ENCODE results near the gene CHP2. TPM values are rescaled to one million over a fixed set of nuclear protein-coding genes. Genes with fewer than 3 reads are reported as not detected.

Gene CHP2
- polyA plus RNA-seq, 1 donor (not counting 4 experiments of a cell fraction or from before 2014, with no cell fraction given): 0.20 TPM

DNA sequence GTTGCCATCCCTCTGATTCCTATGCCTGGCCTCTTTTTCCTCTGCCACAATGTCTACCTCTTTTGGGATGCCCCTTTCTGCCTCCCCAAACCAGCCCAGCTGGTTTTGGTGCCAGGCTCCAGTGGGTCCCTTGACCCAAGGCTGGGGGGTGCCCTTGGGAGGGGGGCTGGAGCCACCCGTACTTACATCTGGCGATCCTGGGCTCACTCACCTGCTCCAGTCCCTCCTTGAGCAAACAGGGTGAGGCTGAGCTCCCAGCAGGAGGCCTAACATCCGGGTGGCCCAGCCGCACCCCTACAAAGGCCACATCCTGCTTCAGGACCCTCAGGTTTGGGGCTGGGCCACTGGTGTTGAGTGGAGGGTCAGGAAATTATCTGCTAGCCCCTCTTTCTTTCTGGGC, 43.0 kb upstream of the CHP2 start:
- H3K4me3 ChIP-seq (ENCODE audit: control insufficient read depth in 2 of 3, extremely low read depth in 1 of 3, insufficient read depth in 2 of 3, low read depth in 1 of 3, low read length in 3 of 3): no peak overlapping the region
- H2AFZ ChIP-seq (ENCODE audit: control insufficient read depth, low read length): no peak overlapping the region
- H3K9ac ChIP-seq (ENCODE audit: control insufficient read depth, extremely low read depth, insufficient read depth, low read length): no peak overlapping the region
- H3K4me1 ChIP-seq (ENCODE audit: control insufficient read depth, extremely low read depth, insufficient read depth, low read length): no peaks in the 10 kb centered on the region
- peaks cover 7% of the 10 kb centered on the region for H3K9me3 ChIP-seq (ENCODE audit: control insufficient read depth, low read depth, low read length)
- H3K79me2 ChIP-seq (ENCODE audit: control insufficient read depth, insufficient read depth, low read length): no peaks in the 10 kb centered on the region
- H3K27me3 ChIP-seq (ENCODE audit: control insufficient read depth, extremely low read depth, insufficient read depth, low read length): peaks cover 27% of the 10 kb centered on the region
- H4K20me1 ChIP-seq (ENCODE audit: control insufficient read depth, extremely low read depth, insufficient read depth, low read length): no peaks in the 10 kb centered on the region
- dilution Hi-C loops (cut with MboI; ENCODE audit: extremely low pct_ligation_motif_present, low sequenced_read_pairs): no loop called here
- FAIRE-seq (no peak), DNase-seq (ENCODE audit: low read depth, low spot score) (no peak)
- H3K4me2 ChIP-seq (ENCODE audit: control insufficient read depth, extremely low read depth, insufficient read depth, low read depth, low read length): no peak overlapping the region
- H3K9me1 ChIP-seq (ENCODE audit: control insufficient read depth, extremely low read depth, insufficient read depth, low read length): no peaks in the 10 kb centered on the region
- no peaks in the 10 kb centered on the region for H3K36me3 ChIP-seq (ENCODE audit: control insufficient read depth in 2 of 2, extremely low read depth in 1 of 2, insufficient read depth in 2 of 2, low read length in 2 of 2)
- TF ChIP-seq, protein P1, sequence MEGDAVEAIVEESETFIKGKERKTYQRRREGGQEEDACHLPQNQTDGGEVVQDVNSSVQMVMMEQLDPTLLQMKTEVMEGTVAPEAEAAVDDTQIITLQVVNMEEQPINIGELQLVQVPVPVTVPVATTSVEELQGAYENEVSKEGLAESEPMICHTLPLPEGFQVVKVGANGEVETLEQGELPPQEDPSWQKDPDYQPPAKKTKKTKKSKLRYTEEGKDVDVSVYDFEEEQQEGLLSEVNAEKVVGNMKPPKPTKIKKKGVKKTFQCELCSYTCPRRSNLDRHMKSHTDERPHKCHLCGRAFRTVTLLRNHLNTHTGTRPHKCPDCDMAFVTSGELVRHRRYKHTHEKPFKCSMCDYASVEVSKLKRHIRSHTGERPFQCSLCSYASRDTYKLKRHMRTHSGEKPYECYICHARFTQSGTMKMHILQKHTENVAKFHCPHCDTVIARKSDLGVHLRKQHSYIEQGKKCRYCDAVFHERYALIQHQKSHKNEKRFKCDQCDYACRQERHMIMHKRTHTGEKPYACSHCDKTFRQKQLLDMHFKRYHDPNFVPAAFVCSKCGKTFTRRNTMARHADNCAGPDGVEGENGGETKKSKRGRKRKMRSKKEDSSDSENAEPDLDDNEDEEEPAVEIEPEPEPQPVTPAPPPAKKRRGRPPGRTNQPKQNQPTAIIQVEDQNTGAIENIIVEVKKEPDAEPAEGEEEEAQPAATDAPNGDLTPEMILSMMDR (optimal IDR thresholded peaks at IDR 0.05 in 1 of 3, IDR thresholded peaks at IDR 0.05 in 1 of 3, conservative IDR thresholded peaks at IDR 0.05 in 1 of 3; ENCODE audit: extremely low read depth in 1 of 3, insufficient read depth in 2 of 3, low read length in 3 of 3): no peak
- TF ChIP-seq EZH2 (IDR thresholded peaks at IDR 0.05; ENCODE audit: low read length): no peak
- H3K27ac ChIP-seq (ENCODE audit: control insufficient read depth, insufficient read depth, low read length): no peak overlapping the region

DNA sequence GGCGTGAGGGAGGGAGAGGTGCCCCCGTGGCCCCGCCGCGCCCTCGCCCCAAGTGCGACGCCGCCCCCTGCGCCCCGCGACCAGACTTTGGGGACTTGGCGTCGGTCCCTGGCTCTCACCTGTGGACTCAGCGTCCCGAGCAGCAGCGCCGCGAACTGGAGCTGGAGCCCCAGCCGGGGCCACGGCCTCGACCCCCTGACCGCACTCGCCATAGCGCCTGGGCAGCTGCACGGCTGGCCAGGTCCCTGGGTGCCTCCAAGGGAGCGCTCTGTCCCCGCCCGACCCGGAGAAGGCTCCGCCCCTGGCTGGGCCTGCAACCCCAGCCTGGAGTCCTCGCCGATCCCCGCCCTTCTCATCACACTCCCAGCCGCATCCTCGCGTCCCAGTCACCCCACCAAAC, 41.9 kb upstream of the CHP2 start, which contains the start of gene ERN2:
ERN2 (minus strand) TSS at position 247 of the 400 bp plus-strand sequence; CDS start at position 212, 35 bp downstream.
- dilution Hi-C loops (cut with MboI; ENCODE audit: extremely low pct_ligation_motif_present, low sequenced_read_pairs): no loop called here
- no peak for FAIRE-seq

More for the DNA sequence above, 41.9 kb upstream of the CHP2 start, which contains the start of gene ERN2:
- Histone ChIP-seq H3K36me3 (ENCODE audit: control insufficient read depth in 2 of 2, extremely low read depth in 1 of 2, insufficient read depth in 2 of 2, low read length in 2 of 2) (no peaks in the 10 kb centered on the region), H4K20me1 (ENCODE audit: control insufficient read depth, extremely low read depth, insufficient read depth, low read length) (no peaks in the 10 kb centered on the region), H3K27ac (ENCODE audit: control insufficient read depth, insufficient read depth, low read length) (no peak within 1 kb of the TSS), H2AFZ (ENCODE audit: control insufficient read depth, low read length) (no peak within 1 kb of the TSS), H3K4me1 (ENCODE audit: control insufficient read depth, extremely low read depth, insufficient read depth, low read length) (no peaks in the 10 kb centered on the region), H3K79me2 (ENCODE audit: control insufficient read depth, insufficient read depth, low read length) (no peaks in the 10 kb centered on the region), H3K9me1 (ENCODE audit: control insufficient read depth, extremely low read depth, insufficient read depth, low read length) (no peaks in the 10 kb centered on the region), H3K4me2 (ENCODE audit: control insufficient read depth, extremely low read depth, insufficient read depth, low read depth, low read length) (no peak within 1 kb of the TSS), H3K4me3 (ENCODE audit: control insufficient read depth in 2 of 3, extremely low read depth in 1 of 3, insufficient read depth in 2 of 3, low read depth in 1 of 3, low read length in 3 of 3) (no peak within 1 kb of the TSS), H3K9me3 (ENCODE audit: control insufficient read depth, low read depth, low read length) (peaks cover 7% of the 10 kb centered on the region), H3K9ac (ENCODE audit: control insufficient read depth, extremely low read depth, insufficient read depth, low read length) (no peak within 1 kb of the TSS), H3K27me3 (ENCODE audit: control insufficient read depth, extremely low read depth, insufficient read depth, low read length) (peaks cover 34% of the 10 kb centered on the region)
- DNase-seq (ENCODE audit: low read depth, low spot score): no peak
- no peak for TF ChIP-seq EZH2 (IDR thresholded peaks at IDR 0.05; ENCODE audit: low read length)
- TF ChIP-seq, protein P1 (optimal IDR thresholded peaks at IDR 0.05 in 1 of 3, IDR thresholded peaks at IDR 0.05 in 1 of 3, conservative IDR thresholded peaks at IDR 0.05 in 1 of 3; ENCODE audit: extremely low read depth in 1 of 3, insufficient read depth in 2 of 3, low read length in 3 of 3): no peak
